Measurements from ENCODE around the gene MCRS1. TPM values are rescaled to one million over a fixed set of nuclear protein-coding genes. Genes with fewer than 3 reads are reported as not detected.

The MCRS1 gene
- polyA plus RNA-seq, 2 donors: 40.0 to 45.0 TPM

- Histone ChIP-seq H3K4me3 (ENCODE audit: low read depth in 1 of 2, low read length in 2 of 2) (no peak overlapping the region), H3K4me1 (ENCODE audit: control insufficient read depth in 2 of 2, insufficient read depth in 2 of 2, low read length in 1 of 2) (peaks cover 2% of the 10 kb centered on the region in 2 donors), H3K27ac (ENCODE audit: low read depth in 2 of 2, low read length in 1 of 2) (no peak overlapping the region), H3K36me3 (ENCODE audit: control insufficient read depth in 2 of 2, insufficient read depth in 2 of 2, low read length in 1 of 2) (no peaks in the 10 kb centered on the region), H3K9me3 (ENCODE audit: control insufficient read depth in 2 of 2, insufficient read depth in 1 of 2, low read depth in 1 of 2, low read length in 1 of 2) (no peaks in the 10 kb centered on the region), H3K27me3 (ENCODE audit: control insufficient read depth in 1 of 2, insufficient read depth in 2 of 2, low read length in 2 of 2) (peaks cover 0 to 5% of the 10 kb centered on the region in 2 donors)
- 55 to 62% methylated on average over 20 of the region's 20 CpGs for WGBS, 2 donors
Measured at GRCh38 chr12:49543221-49543913, 24.6 kb downstream of the MCRS1 start.

GRCh38 chr12:49542592-49543160 is 25.3 kb downstream of the MCRS1 start:
- H3K27ac ChIP-seq (ENCODE audit: low read depth in 2 of 2, low read length in 1 of 2): no peak overlapping the region
- H3K4me1 ChIP-seq (ENCODE audit: control insufficient read depth in 2 of 2, insufficient read depth in 2 of 2, low read length in 1 of 2): peaks cover 3 to 8% of the 10 kb centered on the region in 2 donors
- WGBS, 2 donors: 89 to 92% methylated on average over 15 of the region's 15 CpGs
- H3K36me3 ChIP-seq (ENCODE audit: control insufficient read depth in 2 of 2, insufficient read depth in 2 of 2, low read length in 1 of 2): no peaks in the 10 kb centered on the region
- no peaks in the 10 kb centered on the region for H3K9me3 ChIP-seq (ENCODE audit: control insufficient read depth in 2 of 2, insufficient read depth in 1 of 2, low read depth in 1 of 2, low read length in 1 of 2)
- H3K27me3 ChIP-seq (ENCODE audit: control insufficient read depth in 1 of 2, insufficient read depth in 2 of 2, low read length in 2 of 2): peaks cover 0 to 5% of the 10 kb centered on the region in 2 donors
- H3K4me3 ChIP-seq (ENCODE audit: low read depth in 1 of 2, low read length in 2 of 2): no peak overlapping the region

GRCh38 chr12:49541911-49542505 is 25.9 kb downstream of the MCRS1 start:
- WGBS, 2 donors: 86 to 87% methylated on average over 7 of the region's 7 CpGs
- Histone ChIP-seq H3K9me3 (ENCODE audit: control insufficient read depth in 2 of 2, insufficient read depth in 1 of 2, low read depth in 1 of 2, low read length in 1 of 2) (no peaks in the 10 kb centered on the region), H3K4me3 (ENCODE audit: low read depth in 1 of 2, low read length in 2 of 2) (no peak overlapping the region), H3K27ac (ENCODE audit: low read depth in 2 of 2, low read length in 1 of 2) (no peak overlapping the region), H3K4me1 (ENCODE audit: control insufficient read depth in 2 of 2, insufficient read depth in 2 of 2, low read length in 1 of 2) (peaks cover 3 to 11% of the 10 kb centered on the region in 2 donors), H3K36me3 (ENCODE audit: control insufficient read depth in 2 of 2, insufficient read depth in 2 of 2, low read length in 1 of 2) (no peaks in the 10 kb centered on the region), H3K27me3 (ENCODE audit: control insufficient read depth in 1 of 2, insufficient read depth in 2 of 2, low read length in 2 of 2) (peaks cover 0 to 5% of the 10 kb centered on the region in 2 donors)

GRCh38 chr12:49541140-49541861 is 26.6 kb downstream of the MCRS1 start:
- Histone ChIP-seq H3K27me3 (ENCODE audit: control insufficient read depth in 1 of 2, insufficient read depth in 2 of 2, low read length in 2 of 2) (peaks cover 0 to 5% of the 10 kb centered on the region in 2 donors), H3K27ac (ENCODE audit: low read depth in 2 of 2, low read length in 1 of 2) (no peak overlapping the region)
- 74 to 77% methylated on average over 18 of the region's 18 CpGs for WGBS, 2 donors

GRCh38 chr12:49540229-49541139 is 27.5 kb downstream of the MCRS1 start:
- no peaks in the 10 kb centered on the region for H3K9me3 ChIP-seq (ENCODE audit: control insufficient read depth in 2 of 2, insufficient read depth in 1 of 2, low read depth in 1 of 2, low read length in 1 of 2)
- no peak overlapping the region for H3K4me3 ChIP-seq (ENCODE audit: low read depth in 1 of 2, low read length in 2 of 2)
- H3K27me3 ChIP-seq (ENCODE audit: control insufficient read depth in 1 of 2, insufficient read depth in 2 of 2, low read length in 2 of 2): peaks cover 0 to 5% of the 10 kb centered on the region in 2 donors
- WGBS, 2 donors: 70 to 72% methylated on average over 21 of the region's 21 CpGs
- H3K4me1 ChIP-seq (ENCODE audit: control insufficient read depth in 2 of 2, insufficient read depth in 2 of 2, low read length in 1 of 2): peaks cover 3 to 11% of the 10 kb centered on the region in 2 donors
- no peaks in the 10 kb centered on the region for H3K36me3 ChIP-seq (ENCODE audit: control insufficient read depth in 2 of 2, insufficient read depth in 2 of 2, low read length in 1 of 2)
- no peak overlapping the region for H3K27ac ChIP-seq (ENCODE audit: low read depth in 2 of 2, low read length in 1 of 2)

More at GRCh38 chr12:49541140-49541861, 26.6 kb downstream of the MCRS1 start:
- no peaks in the 10 kb centered on the region for H3K9me3 ChIP-seq (ENCODE audit: control insufficient read depth in 2 of 2, insufficient read depth in 1 of 2, low read depth in 1 of 2, low read length in 1 of 2)
- no peaks in the 10 kb centered on the region for H3K36me3 ChIP-seq (ENCODE audit: control insufficient read depth in 2 of 2, insufficient read depth in 2 of 2, low read length in 1 of 2)
- H3K4me1 ChIP-seq (ENCODE audit: control insufficient read depth in 2 of 2, insufficient read depth in 2 of 2, low read length in 1 of 2): peaks cover 3 to 11% of the 10 kb centered on the region in 2 donors
- H3K4me3 ChIP-seq (ENCODE audit: low read depth in 1 of 2, low read length in 2 of 2): no peak overlapping the region

- Histone ChIP-seq H3K36me3 (ENCODE audit: control insufficient read depth in 2 of 2, insufficient read depth in 2 of 2, low read length in 1 of 2) (no peaks in the 10 kb centered on the region), H3K27me3 (ENCODE audit: control insufficient read depth in 1 of 2, insufficient read depth in 2 of 2, low read length in 2 of 2) (peaks cover 0 to 5% of the 10 kb centered on the region in 2 donors), H3K4me3 (ENCODE audit: low read depth in 1 of 2, low read length in 2 of 2) (peak overlapping the region in 1 of 2 donors; percentile 48), H3K27ac (ENCODE audit: low read depth in 2 of 2, low read length in 1 of 2) (no peak overlapping the region), H3K4me1 (ENCODE audit: control insufficient read depth in 2 of 2, insufficient read depth in 2 of 2, low read length in 1 of 2) (peaks cover 3 to 11% of the 10 kb centered on the region in 2 donors), H3K9me3 (ENCODE audit: control insufficient read depth in 2 of 2, insufficient read depth in 1 of 2, low read depth in 1 of 2, low read length in 1 of 2) (no peaks in the 10 kb centered on the region)
- 15 to 22% methylated on average over 37 to 47 of the region's 47 CpGs for WGBS, 2 donors
Measured at GRCh38 chr12:49539406-49540228, 28.3 kb downstream of the MCRS1 start.

- H3K36me3 ChIP-seq (ENCODE audit: control insufficient read depth in 2 of 2, insufficient read depth in 2 of 2, low read length in 1 of 2): no peaks in the 10 kb centered on the region
- no peaks in the 10 kb centered on the region for H3K9me3 ChIP-seq (ENCODE audit: control insufficient read depth in 2 of 2, insufficient read depth in 1 of 2, low read depth in 1 of 2, low read length in 1 of 2)
- peaks cover 0 to 5% of the 10 kb centered on the region in 2 donors for H3K27me3 ChIP-seq (ENCODE audit: control insufficient read depth in 1 of 2, insufficient read depth in 2 of 2, low read length in 2 of 2)
- peaks cover 3 to 11% of the 10 kb centered on the region in 2 donors for H3K4me1 ChIP-seq (ENCODE audit: control insufficient read depth in 2 of 2, insufficient read depth in 2 of 2, low read length in 1 of 2)
- no peak within 1 kb of the TSS for H3K27ac ChIP-seq (ENCODE audit: low read depth in 2 of 2, low read length in 1 of 2)
- WGBS, 2 donors: 0 to 1% methylated on average over 38 to 107 of the region's 107 CpGs
- peak within 1 kb of the TSS; percentile 26 to 48 for H3K4me3 ChIP-seq (ENCODE audit: low read depth in 1 of 2, low read length in 2 of 2)
Measured at GRCh38 chr12:49538510-49539403, 29.2 kb downstream of the MCRS1 start, which contains the start of gene KCNH3. Gene KCNH3, plus strand, starts transcription at chr12:49539030. Its CDS starts 387 bp downstream, at chr12:49539417.
